NCI-H226 (cell line): ENCODE data around the gene NRF1.

Source experiments
- DNase-seq: peaks from one replicate; pipeline ENCODE4 v3.0.0-alpha.2; 2015

NRF1 gene

DNA sequence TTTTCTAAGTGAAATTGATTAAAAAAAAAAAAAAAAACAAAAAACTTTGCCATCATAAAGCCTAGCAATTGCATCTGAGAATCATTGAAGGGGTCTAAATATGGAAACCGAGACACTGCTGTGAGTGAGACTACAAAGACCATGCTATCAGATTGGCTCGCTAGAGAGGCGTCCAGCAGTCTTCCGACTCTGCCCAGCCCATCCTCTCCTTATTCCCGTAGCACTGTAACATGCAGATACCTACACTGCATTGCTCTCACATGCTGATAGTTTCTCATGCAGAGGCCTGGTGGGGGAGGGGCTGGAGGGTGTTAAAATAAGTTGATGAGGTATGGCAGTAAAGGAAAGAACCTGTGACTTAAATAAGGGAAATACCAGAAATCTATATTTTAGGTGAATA, 130.7 kb downstream of the NRF1 start:
- DNase-seq: no peak

DNA sequence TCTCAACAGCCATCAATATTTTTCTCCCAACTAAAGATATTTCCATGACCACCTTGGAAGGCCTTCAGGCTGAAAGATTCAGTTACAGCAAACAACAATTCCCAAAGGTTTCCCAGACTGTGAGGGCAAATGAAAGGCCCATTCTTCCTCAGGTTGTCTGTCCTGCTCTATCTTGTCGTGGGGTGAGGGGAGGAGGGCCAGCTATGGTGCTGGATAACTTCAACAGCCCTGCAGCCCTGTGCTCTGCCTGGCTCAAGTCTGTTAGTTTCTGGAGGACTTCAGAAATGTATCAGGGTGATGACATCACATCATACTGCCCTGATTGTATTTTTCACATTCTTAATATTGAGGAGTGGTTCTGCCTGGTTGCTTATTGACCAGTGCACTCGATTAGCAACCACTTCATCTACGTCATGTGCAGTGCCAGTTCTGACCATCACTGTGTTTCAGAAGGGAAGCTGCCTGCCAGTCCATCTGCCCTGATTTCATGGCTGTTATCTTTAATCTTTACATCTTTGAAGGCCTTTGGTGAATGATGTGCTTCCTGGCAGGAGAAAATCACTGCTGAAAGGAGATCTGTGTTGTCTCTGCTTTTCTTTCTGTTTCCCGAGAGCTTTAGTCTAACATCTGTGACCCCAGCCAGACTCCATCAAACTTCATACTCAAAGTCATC, 135.5 kb downstream of the NRF1 start:
- no peak for DNase-seq

DNA sequence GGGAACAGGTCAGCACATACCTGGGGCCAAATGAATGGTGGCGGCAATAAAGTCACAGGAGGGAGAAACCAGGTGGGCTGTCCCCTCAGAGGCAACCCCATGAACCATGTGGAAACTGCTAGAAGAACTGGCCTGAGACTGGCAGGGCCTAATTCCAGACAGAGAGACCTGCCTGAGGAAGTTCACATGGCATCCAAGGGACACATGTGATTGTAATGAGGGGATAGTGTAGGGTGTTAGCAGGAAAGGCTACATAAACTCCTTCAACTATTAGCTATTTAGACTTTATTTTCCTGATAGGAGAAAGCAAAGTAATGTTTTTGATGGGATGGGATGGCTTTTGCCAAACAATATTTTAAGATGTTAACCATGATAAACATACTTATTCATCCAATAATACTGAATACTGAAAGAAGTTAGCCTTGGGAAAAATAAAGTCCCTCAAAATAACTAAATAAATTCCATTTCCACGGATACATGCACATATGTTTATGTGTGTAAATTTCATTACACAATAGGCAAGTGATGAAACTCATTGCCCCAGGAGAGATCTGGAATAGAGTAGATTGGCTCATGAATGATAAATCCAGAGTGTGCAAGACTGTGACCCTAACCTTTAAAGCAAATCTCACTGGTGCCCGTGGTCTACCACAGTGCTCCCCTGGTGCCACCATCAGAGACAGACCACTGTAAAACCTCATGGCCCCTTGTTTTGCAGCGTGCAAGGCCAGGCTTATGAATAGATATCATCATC, 137.0 kb downstream of the NRF1 start:
- DNase-seq: no peak

- no peak for DNase-seq
These were observed 138.6 kb downstream of the NRF1 start for GRCh38 chr7:129750091-129750490.

GRCh38 chr7:129750501-129750900, 139.0 kb downstream of the NRF1 start:
- DNase-seq: no peak

DNA sequence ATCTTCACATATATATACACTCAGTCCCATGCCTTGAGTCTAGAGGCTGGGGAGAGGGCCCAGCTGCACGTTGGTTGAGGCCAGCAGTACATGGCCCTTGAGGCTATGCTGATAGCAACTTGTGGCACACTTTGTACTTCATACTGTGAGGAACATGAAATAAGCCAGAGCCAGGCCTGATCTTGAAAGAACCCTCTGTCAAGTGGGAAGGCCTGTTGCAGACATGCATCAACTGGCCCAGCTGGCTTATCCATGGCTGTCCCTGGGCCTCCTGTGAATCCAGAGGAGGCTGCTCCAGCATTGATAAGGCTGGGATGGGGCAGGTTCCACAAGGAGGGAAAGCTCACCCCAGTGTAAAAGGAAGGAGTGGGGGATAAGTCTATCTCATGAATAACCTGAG, 140.4 kb downstream of the NRF1 start:
- no peak for DNase-seq

- no peak for DNase-seq
These were observed 141.2 kb downstream of the NRF1 start for GRCh38 chr7:129752760-129753159.

GRCh38 chr7:129754406-129754805, 142.9 kb downstream of the NRF1 start:
- no peak for DNase-seq

- no peak for DNase-seq
These were observed 146.5 kb downstream of the NRF1 start for GRCh38 chr7:129757991-129758390.

GRCh38 chr7:129762387-129762969, 151.0 kb downstream of the NRF1 start:
- no peak for DNase-seq

- DNase-seq: no peak
These were observed 152.9 kb downstream of the NRF1 start for GRCh38 chr7:129764247-129765084.

GRCh38 chr7:129765352-129765751, 153.8 kb downstream of the NRF1 start:
- no peak for DNase-seq

- no peak for DNase-seq
These were observed 155.8 kb downstream of the NRF1 start for GRCh38 chr7:129767120-129768015.

- DNase-seq: no peak
These were observed 157.3 kb downstream of the NRF1 start for GRCh38 chr7:129768614-129769399.

DNA sequence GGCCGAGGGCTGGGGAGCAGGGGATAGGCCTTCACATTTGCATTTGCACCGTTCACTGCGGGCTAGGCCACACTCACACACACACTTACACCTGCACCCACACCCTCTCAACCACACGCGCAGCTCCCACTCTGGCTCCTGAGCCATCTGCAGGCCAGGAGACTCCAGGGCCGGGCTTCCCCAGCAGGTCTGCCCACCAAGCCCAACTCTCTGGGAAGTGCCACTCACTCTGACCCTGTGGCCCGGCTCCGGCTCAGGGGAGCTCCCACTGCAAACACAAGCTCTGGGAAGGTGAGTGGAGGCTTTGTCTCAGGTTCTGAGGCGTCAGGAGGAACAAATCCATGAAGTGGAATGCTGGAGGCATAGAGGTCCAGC, 157.9 kb downstream of the NRF1 start:
- no peak for DNase-seq

DNA sequence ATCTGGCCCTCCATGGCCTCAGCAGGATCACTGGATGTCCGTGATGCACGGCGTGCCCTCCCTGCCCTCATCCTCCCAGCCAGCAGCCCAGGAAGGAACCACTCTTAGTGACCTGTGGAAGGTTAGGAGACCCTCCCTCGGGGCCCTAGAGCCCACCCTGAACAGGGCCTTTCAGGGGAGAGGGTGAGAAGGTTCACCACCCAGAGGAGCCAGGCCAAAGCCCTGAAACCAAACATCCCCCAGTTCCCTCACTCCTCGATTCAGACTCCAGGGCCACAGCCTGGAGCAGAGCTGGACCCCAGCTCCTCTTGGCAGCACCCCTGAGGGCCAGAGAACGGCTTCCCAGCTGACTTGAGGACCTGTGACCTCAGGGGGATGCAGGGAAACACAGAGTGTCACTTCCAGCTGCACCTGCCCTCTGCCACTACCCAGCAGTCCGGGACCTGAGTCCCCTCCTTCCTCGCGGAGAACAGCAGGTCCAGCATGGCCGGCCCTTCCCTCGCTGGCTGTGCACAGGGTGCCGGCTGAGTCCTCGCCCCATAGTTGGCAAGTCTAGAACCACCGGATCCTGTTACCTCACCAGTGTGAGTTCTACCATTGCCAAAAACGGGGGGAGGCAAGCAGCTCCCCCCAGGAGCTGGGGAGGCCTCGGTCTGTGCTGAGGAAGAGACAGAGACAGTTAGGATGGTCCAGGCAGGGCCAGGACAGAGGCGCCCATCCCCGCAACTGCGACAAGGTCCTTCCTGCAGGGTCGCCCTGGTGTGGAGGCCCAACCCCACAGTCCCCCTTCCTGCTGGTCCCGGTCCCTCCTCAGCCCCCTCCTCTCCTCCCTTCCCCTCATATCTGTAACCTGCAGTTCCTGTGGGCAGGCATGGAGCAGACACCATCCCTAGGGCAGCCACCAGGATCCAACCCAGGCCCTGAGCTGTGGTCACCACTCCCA, 158.6 kb downstream of the NRF1 start:
- DNase-seq: no peak

- no peak for DNase-seq
These were observed 159.8 kb downstream of the NRF1 start for GRCh38 chr7:129771201-129771927.

DNA sequence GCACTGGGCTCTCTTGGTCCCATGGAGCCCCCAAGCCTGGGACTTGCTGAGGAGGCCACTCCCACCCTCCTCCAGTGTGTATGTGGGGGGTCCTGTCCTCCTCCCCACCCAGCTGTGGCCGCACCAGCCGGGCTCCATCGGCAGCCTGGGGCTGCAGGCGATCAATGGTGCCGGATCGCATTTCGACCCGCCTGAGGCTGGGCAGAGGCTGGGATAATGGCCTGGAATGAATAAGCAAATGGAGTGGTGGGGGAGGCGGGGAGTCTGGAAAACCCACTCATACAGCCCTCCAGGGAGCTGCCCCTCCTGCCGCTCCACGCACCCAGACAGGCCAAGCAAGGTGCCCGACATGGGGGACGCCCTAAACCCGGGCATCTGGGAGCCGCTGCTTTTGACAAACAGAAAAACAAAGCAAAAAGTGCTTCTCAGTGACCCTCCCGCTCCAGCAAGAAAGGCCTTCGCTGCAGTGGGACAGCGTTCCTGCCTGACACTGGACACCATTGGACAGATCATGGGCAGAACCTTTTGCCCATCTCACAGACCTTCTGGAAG, 160.5 kb downstream of the NRF1 start:
- DNase-seq: no peak

DNA sequence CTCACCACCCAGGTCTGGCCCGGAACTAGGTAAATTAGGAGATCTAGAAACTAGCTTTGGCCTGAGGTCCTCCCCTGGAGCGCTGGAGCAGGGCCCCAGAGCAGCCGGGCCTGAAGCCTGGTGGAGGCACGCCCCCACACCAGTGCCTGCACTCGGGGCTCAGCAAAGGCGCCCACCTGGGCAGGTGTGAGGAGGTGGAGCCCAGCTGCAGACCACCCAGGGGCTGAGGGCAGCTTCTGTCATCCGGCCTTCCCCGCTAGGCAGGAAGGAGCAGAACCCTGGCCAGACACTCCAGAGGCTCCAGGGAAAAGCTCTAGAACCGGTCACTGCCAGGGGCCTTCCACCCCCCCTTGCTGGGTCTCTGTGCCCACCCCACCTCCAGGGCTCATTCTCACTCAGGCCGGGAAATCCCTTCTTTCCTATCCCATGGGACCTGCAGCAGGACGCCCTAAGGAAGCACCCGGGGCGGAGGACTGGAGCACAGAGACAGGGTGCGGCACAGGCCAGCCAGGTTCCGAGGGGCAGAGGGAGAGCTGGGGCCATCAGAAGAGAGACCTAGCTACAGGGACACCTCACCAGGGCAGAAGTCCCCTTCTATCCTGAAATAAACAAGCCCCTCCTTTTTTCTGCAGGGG, 161.2 kb downstream of the NRF1 start:
- no peak for DNase-seq
